GM18511 (cell line): ENCODE results near the gene SPRED1.
"Not testable (repeated sequence)": the region's sequence is repeated elsewhere in the genome, so short reads cannot be mapped to it uniquely, and the experiment has no call there.

ENCODE experiments used
- ATAC-seq: cut with Tn5 transposase; IDR thresholded peaks from one replicate; pipeline ENCODE4 v1.9.1; 2021; ENCODE audit warnings: mild to moderate bottlenecking, moderate library complexity; ENCODE audit not compliant: unreplicated experiment

The SPRED1 gene

DNA sequence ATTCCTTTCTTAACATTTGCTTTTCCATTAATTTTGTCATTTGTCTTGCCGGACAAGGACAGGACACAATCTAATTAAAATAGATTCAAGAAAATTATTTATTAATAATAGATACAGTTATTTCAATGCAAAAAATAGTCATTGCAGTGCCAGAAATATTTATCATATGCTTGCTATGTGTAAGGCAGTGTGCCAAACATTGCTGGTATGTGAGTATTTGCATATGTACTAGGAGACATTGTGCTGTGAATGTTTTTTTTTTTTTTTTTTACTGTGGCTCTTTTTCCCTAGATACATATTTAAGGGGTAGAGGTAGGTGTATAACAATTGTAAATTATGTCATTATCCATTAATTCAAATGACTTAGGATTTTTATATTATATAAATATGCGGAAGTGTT, 23.3 kb downstream of the SPRED1 start:
- no peak for ATAC-seq

DNA sequence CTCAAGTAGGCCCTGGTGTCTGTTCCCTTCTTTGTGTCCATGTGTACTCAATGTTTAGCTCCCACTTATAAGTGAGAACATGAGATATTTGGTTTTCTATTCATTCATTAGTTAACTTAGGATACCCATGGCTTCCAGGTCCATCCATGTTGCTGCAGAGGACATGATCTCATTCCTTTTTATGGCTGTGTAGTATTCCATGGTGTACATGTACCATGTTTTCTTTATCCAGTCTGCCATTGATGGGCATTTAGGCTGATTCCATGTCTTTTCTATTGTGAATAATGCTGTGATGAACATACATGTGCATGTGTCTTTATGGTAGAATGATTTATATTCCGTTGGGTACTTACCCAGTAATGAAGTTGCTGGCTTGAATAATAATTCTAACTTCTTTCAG, 24.6 kb downstream of the SPRED1 start:
- ATAC-seq = not testable (repeated sequence)

DNA sequence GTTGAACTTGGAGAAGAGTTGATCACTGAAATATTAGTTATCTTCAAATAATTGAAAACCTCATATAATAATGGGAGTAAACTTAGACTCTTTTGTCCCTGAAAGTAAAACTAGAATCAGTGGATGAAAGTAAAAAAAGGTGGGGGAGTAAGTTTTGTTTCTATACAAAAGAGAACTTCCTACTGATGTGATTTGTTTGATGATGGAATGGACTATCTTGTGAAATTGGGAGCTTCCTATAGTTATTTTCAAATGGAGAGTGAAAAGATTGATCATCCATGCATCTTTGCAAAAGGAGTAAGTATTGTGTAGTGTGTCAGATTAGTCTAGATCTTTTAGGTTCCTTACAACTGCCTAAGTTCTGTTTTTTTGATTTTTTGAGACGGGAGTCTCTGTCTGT, 28.4 kb downstream of the SPRED1 start:
- no peak for ATAC-seq

DNA sequence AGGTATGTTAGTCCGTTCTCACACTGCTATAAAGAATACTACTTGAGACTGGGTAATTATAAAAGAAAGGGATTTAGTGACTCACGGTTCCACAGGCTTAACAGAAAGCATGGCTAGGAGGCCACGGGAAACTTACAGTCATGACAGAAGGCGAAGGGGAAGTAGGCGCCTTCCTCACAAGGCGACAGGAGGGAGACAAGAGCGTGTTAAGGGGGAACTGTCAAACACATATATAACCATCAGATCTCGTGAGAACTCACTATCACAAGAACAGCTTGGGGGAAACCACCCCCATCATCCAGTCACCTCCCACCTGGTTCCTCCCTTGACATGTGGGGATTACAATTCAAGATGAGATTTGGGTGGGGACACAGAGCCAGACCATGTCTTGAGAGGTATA, 30.4 kb downstream of the SPRED1 start:
- ATAC-seq = no peak

DNA sequence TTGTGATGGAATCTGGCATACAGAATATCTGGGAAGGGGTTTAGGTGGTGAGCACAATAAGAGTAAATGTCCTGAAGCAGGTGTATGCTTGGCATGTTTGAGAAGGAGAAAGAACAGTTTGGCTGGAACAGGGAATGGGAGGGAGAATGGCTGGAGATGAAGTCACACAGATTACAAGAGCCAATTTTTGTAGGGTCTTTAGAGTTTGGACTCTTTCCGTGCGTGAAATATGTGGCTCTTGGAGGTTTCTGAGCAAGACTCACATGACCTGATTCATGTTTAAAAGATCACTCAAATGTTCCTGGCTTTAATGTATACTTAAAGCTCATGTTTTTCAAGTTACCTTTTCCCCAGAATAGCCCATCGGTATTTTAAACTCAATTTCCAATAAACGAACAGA, 32.8 kb downstream of the SPRED1 start:
- ATAC-seq = no peak

DNA sequence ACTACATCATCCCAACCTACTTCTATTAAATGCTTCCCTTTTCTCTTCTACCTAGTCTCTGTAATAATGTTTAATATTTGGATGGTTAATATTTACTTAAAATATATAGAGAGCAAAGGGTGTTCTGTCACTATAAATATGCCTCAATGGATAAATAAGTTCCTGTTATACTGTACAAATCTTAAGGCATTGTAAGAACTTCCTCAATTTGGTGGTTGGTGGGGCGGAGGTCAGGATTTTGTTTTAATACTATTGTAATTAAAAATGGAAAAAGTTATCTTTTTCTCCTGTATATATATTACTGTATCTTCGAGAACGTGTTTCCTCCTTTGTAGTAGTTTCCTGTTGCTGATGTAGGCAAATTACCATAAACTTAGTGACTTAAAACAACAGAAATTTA, 41.5 kb downstream of the SPRED1 start:
- ATAC-seq = no peak

DNA sequence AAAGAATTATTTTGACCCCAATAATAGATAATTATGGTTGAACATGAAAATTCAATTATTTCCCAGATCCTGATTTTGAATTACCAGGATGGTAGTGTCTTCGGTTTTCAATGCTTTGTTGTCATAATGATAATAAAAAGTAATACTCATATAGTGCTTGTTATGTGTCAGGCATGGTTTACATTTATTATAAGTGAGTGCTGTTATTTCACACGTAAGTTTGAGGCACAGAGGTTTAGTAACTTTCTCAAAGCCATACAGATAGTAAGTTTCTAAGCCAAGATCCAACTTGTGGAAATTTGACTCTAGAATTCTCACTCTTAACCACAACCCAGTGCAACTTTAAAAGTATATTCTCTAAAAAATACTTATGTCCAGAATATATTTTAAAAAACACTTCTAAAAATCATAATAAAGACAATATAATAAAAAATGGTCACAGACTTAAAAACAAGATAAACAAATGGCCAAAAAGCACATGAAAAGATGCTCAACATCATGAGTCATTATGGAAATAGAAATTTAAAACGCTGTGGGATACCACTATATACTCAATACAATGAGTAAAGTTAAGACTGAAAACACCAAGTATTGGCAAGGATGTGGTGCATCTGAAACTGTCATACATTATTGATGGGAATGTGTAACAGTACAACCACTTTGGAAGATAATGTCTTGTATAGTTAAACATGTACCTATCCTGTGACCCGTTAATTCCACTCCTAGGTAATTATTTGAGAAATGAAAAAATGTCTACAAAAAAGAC, 45.2 kb downstream of the SPRED1 start:
- ATAC-seq = peak; percentile 75

DNA sequence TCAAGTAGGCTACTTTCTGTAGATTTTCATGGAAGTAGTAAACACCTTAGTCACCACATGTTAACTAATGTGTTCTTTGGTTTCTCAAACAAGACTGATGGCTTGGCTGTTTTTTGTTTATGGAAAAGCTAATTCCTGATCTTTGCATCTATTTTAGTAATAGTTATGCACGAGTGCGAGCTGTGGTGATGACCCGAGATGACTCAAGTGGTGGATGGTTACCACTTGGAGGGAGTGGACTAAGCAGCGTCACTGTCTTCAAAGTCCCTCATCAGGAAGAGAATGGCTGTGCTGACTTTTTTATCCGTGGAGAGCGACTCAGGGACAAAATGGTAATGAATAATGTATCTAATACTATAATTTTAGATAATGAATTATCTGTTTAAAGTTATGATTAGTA, 46.6 kb downstream of the SPRED1 start:
- no peak for ATAC-seq

DNA sequence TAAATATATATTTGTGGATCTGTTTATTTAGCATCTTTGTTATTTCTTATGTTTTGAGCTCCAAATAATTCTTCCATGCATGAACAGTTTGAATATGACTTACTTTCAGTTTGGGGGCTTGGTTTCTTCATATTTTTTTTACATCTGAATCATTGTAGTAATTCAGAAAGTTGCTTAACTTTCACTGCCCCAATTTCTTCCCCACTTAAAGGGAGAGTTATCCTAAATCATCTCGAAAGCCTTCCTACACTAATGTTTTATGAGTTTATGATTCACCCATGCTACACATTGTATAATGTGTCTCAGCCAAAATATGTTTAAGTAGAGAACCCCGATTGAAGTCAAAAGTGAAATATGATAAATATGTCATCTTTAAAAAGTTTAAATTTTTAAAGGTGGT, 47.8 kb downstream of the SPRED1 start:
- ATAC-seq = no peak

DNA sequence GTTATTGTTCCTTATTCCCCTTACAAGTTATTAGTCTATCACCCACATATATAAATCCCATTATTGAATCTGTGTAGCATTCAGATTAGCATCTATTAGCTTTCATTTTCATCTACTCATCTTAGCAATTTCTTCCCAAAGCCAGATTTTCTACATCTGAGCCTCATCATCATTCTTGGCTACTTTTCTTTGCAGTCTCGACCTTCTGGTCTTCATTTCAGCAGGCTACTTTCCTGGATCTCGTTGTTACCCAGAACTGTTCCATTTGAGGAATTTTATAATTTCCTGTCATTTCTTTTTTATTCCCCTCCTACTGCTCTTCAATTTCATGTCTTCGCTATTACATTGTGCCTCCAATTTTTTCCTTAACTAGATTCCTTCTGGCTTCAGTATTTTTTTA, 51.8 kb downstream of the SPRED1 start:
- ATAC-seq = no peak

DNA sequence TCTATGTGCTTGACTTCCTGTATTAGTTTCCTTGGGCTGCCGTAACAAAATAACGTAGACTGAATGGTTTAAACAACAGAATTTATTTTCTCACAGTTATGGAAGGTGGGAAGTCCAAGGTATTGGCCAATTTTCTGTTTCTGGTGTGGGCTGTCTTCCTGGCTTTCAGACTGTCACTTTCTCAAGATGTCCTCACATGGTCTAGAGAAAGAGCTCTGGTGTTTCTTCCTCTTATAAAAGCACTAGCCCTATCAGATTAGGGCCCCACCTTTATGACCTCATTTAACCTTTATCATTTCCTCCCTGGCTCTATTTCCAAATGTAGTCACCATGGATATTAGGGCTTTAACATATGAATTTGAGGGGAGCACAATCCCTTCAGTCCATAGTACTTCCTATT, 54.6 kb downstream of the SPRED1 start:
- ATAC-seq = no peak

DNA sequence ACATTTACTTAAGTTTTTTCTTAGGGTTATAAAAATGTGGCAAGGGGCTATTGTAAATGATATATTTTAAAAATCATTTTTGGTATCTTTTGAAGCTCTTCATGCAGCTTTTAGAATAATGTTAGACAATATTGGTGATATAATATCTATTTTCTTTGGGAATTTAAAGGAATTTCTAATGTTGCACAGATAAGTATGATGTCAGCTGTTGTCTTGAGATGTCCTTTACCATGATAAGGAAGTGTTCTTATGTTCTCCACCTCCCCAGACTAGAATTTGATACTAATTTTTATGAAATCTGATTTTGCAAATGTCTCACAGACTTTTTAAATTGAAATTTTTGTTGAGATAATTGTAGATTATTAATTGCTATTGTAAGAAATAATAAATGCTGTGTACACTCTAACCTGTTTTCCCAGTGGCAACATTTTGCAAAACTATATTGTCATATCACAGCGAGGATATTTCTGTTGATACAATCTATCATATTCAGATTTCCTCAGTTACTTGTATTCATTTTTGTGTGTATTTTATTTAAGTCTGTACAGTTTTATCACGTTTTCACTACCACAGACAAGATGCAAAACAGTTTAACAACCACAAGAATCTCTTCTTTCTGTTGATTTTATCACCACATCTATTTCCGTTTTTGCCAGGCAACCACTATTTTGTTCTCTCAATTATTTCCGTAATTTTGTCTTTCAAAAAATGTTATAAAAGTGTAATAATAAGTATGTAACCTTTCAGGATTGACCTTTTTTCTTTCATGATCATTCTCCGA, 55.4 kb downstream of the SPRED1 start:
- no peak for ATAC-seq

DNA sequence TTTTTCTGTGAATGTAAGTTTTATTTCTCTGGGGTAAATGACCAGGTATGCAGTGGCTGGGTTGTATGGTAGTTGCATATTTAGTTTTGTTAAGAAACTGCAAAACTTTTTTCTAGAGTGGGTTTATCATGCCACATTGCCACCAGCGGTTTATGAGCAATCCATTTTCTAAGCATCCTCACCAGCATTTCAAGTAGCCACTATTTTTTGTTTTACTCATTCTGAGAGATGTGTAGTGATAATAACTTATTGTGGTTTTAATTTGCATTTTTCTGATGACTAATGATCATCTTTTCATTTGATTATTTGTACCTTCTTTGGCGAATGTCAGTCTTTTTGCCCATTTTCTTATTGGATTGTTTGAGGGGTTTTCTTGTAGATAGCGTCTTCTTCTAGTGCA, 56.2 kb downstream of the SPRED1 start:
- ATAC-seq = peak; percentile 77

DNA sequence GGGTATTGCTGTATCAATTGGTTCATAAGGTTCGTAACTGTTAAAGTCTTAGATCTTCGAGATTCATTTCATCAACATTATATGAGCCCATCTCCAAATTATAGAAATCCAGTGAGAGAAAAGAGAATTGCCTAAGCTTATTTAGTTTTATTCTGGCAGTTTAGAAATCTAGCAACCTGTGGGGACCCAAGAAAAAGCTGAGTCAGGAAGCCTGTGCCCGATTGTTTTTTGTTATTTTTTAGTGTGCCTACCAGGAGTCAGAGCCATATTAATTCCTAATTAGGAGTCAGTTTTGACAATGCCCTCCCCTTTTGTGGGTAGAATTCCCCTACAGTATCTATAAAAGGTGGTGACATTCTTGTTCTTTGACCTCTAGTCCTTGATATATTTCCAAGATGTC, 59.6 kb downstream of the SPRED1 start:
- ATAC-seq = no peak

DNA sequence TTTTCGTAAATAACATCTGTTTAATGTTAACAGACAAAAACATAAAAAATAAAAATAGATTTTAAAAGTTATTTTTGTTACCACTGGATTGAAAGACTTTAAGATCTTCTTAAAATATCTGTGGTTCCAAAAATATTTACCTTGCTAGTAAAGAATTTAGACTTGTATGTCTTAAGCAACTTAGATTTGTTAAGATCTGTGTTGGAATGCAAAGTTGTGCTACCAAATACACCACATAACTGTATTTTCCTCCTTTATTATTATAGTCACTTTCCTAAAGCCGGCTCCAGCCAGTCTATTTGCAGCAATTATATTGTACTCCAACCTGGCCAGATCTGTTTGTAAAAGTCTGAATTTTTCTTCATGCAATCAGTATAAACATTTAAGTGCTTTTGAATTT, 63.7 kb downstream of the SPRED1 start:
- ATAC-seq = no peak

DNA sequence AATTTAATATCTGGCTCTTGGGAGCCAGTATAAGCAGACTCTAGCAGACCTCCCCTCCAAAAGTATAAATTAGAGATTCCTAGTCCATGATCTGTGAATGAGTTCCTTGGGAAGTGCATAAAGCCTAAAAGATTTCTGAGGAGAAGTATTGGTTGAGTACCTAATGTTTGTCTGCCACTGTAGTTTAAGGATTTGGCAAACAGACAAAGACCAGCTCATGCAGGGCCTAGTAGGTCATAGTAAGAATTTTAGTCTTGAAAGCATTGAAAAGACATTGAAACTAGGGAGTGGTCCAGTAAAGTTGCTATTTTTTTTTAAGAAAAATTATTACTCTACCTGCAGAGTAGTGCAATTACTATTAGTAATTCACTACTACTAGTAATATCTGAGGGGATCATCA, 67.5 kb downstream of the SPRED1 start:
- no peak for ATAC-seq

DNA sequence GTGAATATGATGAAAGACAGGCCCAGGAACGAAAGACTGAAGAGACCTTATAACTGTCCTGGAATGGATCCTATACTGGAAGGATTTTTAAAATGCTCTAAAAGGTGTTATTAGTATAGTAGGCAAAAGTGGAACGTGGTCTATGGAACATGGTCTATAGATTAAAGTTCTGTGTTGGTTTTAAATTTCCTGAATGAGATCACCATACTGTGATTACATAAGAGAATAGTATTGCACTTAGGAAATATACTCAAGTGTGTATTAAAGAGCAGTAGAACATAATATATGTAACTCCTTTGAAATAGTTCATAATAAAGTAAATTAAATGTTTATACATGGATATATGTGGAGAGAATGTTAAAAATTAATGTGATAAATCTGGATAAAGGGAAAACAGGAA, 68.2 kb downstream of the SPRED1 start:
- ATAC-seq = no peak

DNA sequence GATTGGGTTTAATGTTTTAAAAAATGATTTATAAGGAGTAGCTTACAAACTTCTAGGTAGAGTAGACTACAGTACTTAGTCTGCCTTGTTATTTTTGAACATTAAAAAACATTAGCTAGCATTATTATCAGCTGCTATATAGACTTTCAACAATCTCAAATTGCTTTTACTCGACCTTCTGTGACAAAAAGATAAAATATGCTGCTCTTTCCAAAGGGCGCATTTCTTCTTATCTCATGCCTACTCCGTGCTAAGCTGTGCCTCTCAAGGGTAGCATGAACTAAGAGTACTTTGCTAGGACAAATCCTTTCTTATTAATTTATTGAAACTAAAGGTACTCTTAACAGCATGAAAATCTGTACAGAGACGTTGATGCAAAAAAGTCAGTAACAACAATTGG, 71.3 kb downstream of the SPRED1 start:
- ATAC-seq = no peak

DNA sequence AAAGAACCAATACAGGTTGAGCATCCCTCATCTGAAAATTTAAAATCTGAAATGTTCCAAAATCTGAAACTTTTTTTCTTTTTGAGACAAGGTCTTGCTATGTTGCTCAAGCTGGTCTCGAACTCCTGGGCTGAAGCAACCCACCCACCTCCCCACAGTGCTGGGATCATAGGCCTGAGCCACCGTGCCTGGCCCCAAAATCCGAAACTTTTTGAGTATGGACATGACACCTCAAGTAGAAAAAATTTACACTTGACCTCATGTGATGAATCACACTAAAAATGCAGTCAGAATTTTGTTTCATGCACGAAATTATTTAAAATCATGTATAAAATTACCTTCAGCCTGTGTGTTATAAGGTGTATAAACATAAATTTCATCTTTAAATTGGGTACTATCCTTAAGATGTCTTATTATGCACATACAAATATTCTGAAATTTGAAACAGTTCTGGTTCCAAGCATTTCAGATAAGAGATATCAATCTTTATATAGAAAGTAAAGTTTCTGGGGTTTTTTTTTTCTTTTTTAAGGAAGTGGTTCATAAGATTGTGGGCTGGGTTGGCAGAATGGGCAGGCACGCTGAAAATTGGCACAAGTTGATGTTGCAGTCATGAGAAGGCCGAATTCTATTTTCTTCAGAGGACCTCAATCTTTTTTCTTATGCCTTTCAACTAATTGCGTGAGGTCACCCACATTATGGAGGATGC, 72.5 kb downstream of the SPRED1 start:
- ATAC-seq = no peak

DNA sequence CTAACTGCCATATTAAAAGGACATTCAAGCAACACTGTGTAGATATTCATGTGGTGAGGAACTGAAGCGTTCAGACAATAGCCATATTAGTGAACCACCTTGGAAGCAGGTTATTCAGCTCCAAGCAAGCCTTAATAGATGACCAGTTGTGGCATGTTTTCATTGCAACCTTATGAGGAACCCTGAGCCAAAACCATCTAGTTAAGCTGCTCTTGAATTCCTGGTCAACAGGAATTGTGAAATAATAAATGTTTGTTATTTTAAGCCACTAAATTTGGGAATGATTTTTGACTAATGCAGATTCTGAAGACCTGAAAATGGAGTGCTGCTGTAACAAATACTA, 73.0 kb downstream of the SPRED1 start:
- ATAC-seq = no peak

DNA sequence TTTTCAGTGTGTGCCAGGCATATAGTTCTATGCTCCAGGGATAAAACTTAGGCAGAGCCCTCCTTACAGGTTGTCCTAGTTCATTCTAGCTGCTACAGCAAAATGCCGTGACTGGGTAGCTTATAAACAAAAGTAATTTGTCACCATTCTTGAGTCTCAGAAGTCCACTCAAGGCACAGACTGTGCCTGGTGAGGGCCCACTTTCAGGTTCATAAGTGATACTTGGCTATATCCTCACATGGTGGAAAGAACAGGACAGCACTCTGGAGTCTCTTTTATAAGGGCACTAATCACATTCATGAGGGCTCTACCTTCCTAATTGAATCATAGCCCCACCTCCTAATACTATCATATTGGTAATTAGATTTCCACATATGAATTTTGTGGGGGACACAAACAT, 80.1 kb downstream of the SPRED1 start:
- no peak for ATAC-seq

DNA sequence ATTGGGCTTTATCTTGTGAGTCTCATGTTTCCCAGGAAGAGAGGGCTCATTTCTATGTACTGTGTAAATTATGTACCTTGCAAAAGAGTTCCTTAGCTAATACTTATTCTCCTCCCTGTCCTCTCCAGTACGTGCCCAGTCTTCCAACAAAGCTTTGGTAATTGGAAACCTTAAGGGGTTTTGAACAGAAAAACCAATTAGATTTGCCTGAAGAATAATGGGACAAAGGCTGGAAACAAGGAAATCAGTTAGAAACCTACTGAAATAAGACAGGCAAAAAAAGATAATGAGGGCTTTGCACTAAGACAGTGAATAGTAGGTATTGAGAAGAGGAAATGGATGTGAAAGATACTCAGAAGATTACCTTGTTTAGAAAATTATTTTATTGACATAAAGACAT, 82.5 kb downstream of the SPRED1 start:
- ATAC-seq = no peak
